ENCODE data around the gene ATP8B4.
"Not testable (repeated sequence)": the region's sequence is repeated elsewhere in the genome, so short reads cannot be mapped to it uniquely, and the experiment has no call there.

Gene ATP8B4

GRCh38 chr15:50112488-50113186, 6.4 kb downstream of the ATP8B4 start:
- no peak for DNase-seq (ENCODE audit: extremely low read depth in 1 of 2, low read depth in 1 of 2)

- no peak for DNase-seq (ENCODE audit: extremely low read depth in 1 of 2, low read depth in 1 of 2)
These were observed 8.7 kb downstream of the ATP8B4 start for GRCh38 chr15:50110285-50110684.

- DNase-seq (ENCODE audit: extremely low read depth in 1 of 2, low read depth in 1 of 2) = no peak
These were observed 9.7 kb downstream of the ATP8B4 start for GRCh38 chr15:50109076-50109987.

GRCh38 chr15:50108461-50108860, 10.6 kb downstream of the ATP8B4 start:
- DNase-seq (ENCODE audit: extremely low read depth in 1 of 2, low read depth in 1 of 2) = no peak

- DNase-seq (ENCODE audit: extremely low read depth in 1 of 2, low read depth in 1 of 2) = no peak
These were observed 11.2 kb downstream of the ATP8B4 start for GRCh38 chr15:50107591-50108408.

GRCh38 chr15:50107157-50107556, 11.9 kb downstream of the ATP8B4 start:
- DNase-seq (ENCODE audit: extremely low read depth in 1 of 2, low read depth in 1 of 2) = no peak

GRCh38 chr15:50106457-50106856, 12.6 kb downstream of the ATP8B4 start:
- no peak for DNase-seq (ENCODE audit: extremely low read depth in 1 of 2, low read depth in 1 of 2)

GRCh38 chr15:50100486-50100885, 18.5 kb downstream of the ATP8B4 start:
- DNase-seq (ENCODE audit: extremely low read depth in 1 of 2, low read depth in 1 of 2) = no peak

GRCh38 chr15:50098545-50098944, 20.5 kb downstream of the ATP8B4 start:
- no peak for DNase-seq (ENCODE audit: extremely low read depth in 1 of 2, low read depth in 1 of 2)

- no peak for DNase-seq (ENCODE audit: extremely low read depth in 1 of 2, low read depth in 1 of 2)
These were observed 22.9 kb downstream of the ATP8B4 start for GRCh38 chr15:50095938-50096821.

- DNase-seq (ENCODE audit: extremely low read depth in 1 of 2, low read depth in 1 of 2) = not testable (repeated sequence)
These were observed 29.6 kb downstream of the ATP8B4 start for GRCh38 chr15:50089386-50089785.

GRCh38 chr15:50084932-50085331, 34.1 kb downstream of the ATP8B4 start:
- DNase-seq (ENCODE audit: extremely low read depth in 1 of 2, low read depth in 1 of 2) = no peak

GRCh38 chr15:50083424-50084025, 35.5 kb downstream of the ATP8B4 start:
- DNase-seq (ENCODE audit: extremely low read depth in 1 of 2, low read depth in 1 of 2) = no peak

GRCh38 chr15:50082066-50082465, 37.0 kb downstream of the ATP8B4 start:
- DNase-seq (ENCODE audit: extremely low read depth in 1 of 2, low read depth in 1 of 2) = no peak

- no peak for DNase-seq (ENCODE audit: extremely low read depth in 1 of 2, low read depth in 1 of 2)
These were observed 41.4 kb downstream of the ATP8B4 start for GRCh38 chr15:50077651-50078050.

GRCh38 chr15:50077176-50077575, 41.9 kb downstream of the ATP8B4 start:
- DNase-seq (ENCODE audit: extremely low read depth in 1 of 2, low read depth in 1 of 2) = no peak

GRCh38 chr15:50075319-50075718, 43.7 kb downstream of the ATP8B4 start:
- DNase-seq (ENCODE audit: extremely low read depth in 1 of 2, low read depth in 1 of 2) = no peak

- no peak for DNase-seq (ENCODE audit: extremely low read depth in 1 of 2, low read depth in 1 of 2)
These were observed 47.3 kb downstream of the ATP8B4 start for GRCh38 chr15:50071551-50072258.

GRCh38 chr15:50068016-50068415, 51.0 kb downstream of the ATP8B4 start:
- no peak for DNase-seq (ENCODE audit: extremely low read depth in 1 of 2, low read depth in 1 of 2)

Data from activated CD8-positive, alpha-beta memory T cell treated with anti-CD3 and anti-CD28 coated beads for 1 hour (primary cell).